K562 (cell line): ENCODE data around the gene DPCD. TPM values are rescaled to one million over a fixed set of nuclear protein-coding genes. Genes with fewer than 3 reads are reported as not detected.

Experiments
- ATAC-seq: fragments of 200-7000 bp; cut with Tn5 transposase; 3 replicates; pipeline ENCODE4 v1.9.1; 2020; ENCODE audit warnings: moderate library complexity
- BruUV-seq: library from RNA; stranded (reverse); fragments of 400-500 nt; replicated peaks from 2 replicates; lab custom pipeline; 2021; lab: Mats Ljungman, UMichigan
- CTCF ChIA-PET: fragments of 300-600 bp; formaldehyde crosslinking; extraction: SDS; loops from one replicate; lab custom pipeline; 2021; ENCODE audit warnings: low intra/inter-chr PET ratio; lab: Yijun Ruan, JAX
- POLR2A ChIA-PET: fragments of 300-600, 350-650 bp; sonication (Branson Sonifier 250); formaldehyde crosslinking; extraction: SDS; loops from one replicate; lab custom pipeline; 2021; ENCODE audit warnings: antibody characterized with exemption, inconsistent platforms; lab: Yijun Ruan, JAX
- DNase-seq, 4 experiments: peaks; one replicate each; pipeline versions ENCODE4 v3.0.0 to v3.0.0-alpha.2; 2011 to 2018; ENCODE audit warnings: low spot score in 3 of 4, mixed read lengths in 3 of 4; ENCODE audit errors: extremely low read depth in 1 of 4
- FAIRE-seq: peaks from 2 replicates; lab custom pipeline; 2011; peaks lifted over from hg19 to GRCh38; lab: Jason Lieb, UNC
- H2AFZ ChIP-seq: 2 replicates; pipeline ENCODE4 v1.6.0; 2011; ENCODE audit warnings: low read depth, low read length, control low read depth, inconsistent platforms
- H3K27ac ChIP-seq: fragments of 200-600 bp; 3 replicates; pipeline ENCODE4 v1.8.0; 2011; ENCODE audit warnings: low read depth, mild to moderate bottlenecking, control low read depth, inconsistent platforms, low read length, moderate library complexity, mixed read lengths; ENCODE audit errors: extremely low read depth
- H3K27me3 ChIP-seq, 2 experiments: fragments of 300-600 bp in 1 of 2; 2 replicates in 1 of 2; 3 replicates in 1 of 2; pipeline versions ENCODE4 v1.6.0 to v1.8.0; 2011; ENCODE audit warnings: inconsistent platforms in 2 of 2, low read length in 2 of 2, mild to moderate bottlenecking in 1 of 2, mixed read lengths in 1 of 2, moderate library complexity in 1 of 2; ENCODE audit not compliant: control insufficient read depth in 2 of 2, insufficient read depth in 2 of 2
- H3K36me3 ChIP-seq: fragments of 300-600 bp; 3 replicates; pipeline ENCODE4 v1.8.0; 2011; ENCODE audit warnings: mild to moderate bottlenecking, low read length, inconsistent platforms; ENCODE audit not compliant: control insufficient read depth, insufficient read depth
- H3K4me1 ChIP-seq, 2 experiments: fragments of 200-600 bp in 1 of 2; replicated peaks in 1 of 2; 2 replicates in 1 of 2; 3 replicates in 1 of 2; pipeline versions ENCODE4 v1.5.1 to v1.8.0; 2011; ENCODE audit warnings: inconsistent platforms in 2 of 2, low read length in 2 of 2, mild to moderate bottlenecking in 1 of 2, mixed read lengths in 1 of 2, moderate library complexity in 1 of 2; ENCODE audit not compliant: control insufficient read depth in 2 of 2, insufficient read depth in 2 of 2
- H3K4me2 ChIP-seq: 2 replicates; pipeline ENCODE4 v1.6.1; 2011; ENCODE audit warnings: low read length, control low read depth, inconsistent platforms, mixed read lengths; ENCODE audit not compliant: insufficient read depth
- H3K4me3 ChIP-seq: fragments of 200-600 bp; sonication (generic), shearing (Covaris generic); 2 replicates; pipeline ENCODE4 v1.5.1; 2016; ENCODE audit warnings: control low read depth, inconsistent platforms
- H3K79me2 ChIP-seq: fragments of 200-600 bp; 3 replicates; pipeline ENCODE4 v1.8.0; 2011; ENCODE audit warnings: low read length, inconsistent platforms; ENCODE audit not compliant: control insufficient read depth, insufficient read depth
- H3K9ac ChIP-seq, 2 experiments: 2 replicates each; pipeline versions ENCODE4 v1.6.0 to v1.6.1; 2011; ENCODE audit warnings: low read depth in 2 of 2, low read length in 2 of 2, control low read depth in 1 of 2, inconsistent platforms in 1 of 2, mild to moderate bottlenecking in 1 of 2, mixed read lengths in 1 of 2; ENCODE audit not compliant: insufficient read depth in 1 of 2
- H3K9me1 ChIP-seq: one replicate; pipeline ENCODE4 v1.6.0; 2011; ENCODE audit warnings: inconsistent platforms, mild to moderate bottlenecking, low read length, moderate library complexity; ENCODE audit not compliant: control insufficient read depth, insufficient read depth
- H3K9me3 ChIP-seq: replicated peaks from 2 replicates; pipeline ENCODE4 v1.5.1; 2011; ENCODE audit warnings: low read depth, low read length, inconsistent platforms; ENCODE audit not compliant: control insufficient read depth, insufficient read depth
- H4K20me1 ChIP-seq: replicated peaks from 2 replicates; pipeline ENCODE4 v1.6.1; 2011; ENCODE audit warnings: low read length, inconsistent platforms, mixed read lengths; ENCODE audit not compliant: control insufficient read depth, insufficient read depth
- BRCA1 ChIP-seq, 2 experiments: fragments of 450-650 bp in 1 of 2; sonication (generic) in 1 of 2; formaldehyde crosslinking in 1 of 2; IDR thresholded peaks; 2 replicates each; pipeline versions ENCODE4 v1.5.0 to v1.6.1; 2017 to 2020; ENCODE audit warnings: mild to moderate bottlenecking in 1 of 2, missing genetic modification reagents in 1 of 2
- FOXK2 ChIP-seq, 2 experiments: fragments of 450-650 bp; IDR thresholded peaks in 1 of 2; conservative IDR thresholded peaks in 1 of 2; 2 replicates each; pipeline ENCODE4 v1.6.1; 2016; ENCODE audit warnings: low read depth in 2 of 2, mild to moderate bottlenecking in 1 of 2
- FOXM1 ChIP-seq, 2 experiments: fragments of 450-650 bp in 1 of 2; sonication (generic) in 1 of 2; formaldehyde crosslinking in 1 of 2; IDR thresholded peaks; 2 replicates each; pipeline versions ENCODE4 v1.6.1 to v1.9.0; 2017 to 2022; ENCODE audit warnings: low read depth in 2 of 2, mild to moderate bottlenecking in 2 of 2, missing genetic modification reagents in 1 of 2, moderate library complexity in 1 of 2
- SMARCC2 ChIP-seq: fragments of 450-650 bp; IDR thresholded peaks from 2 replicates; pipeline ENCODE4 v1.6.1; 2017; ENCODE audit warnings: antibody characterized with exemption, moderate library complexity, mild to moderate bottlenecking, low read depth
- ZNF316 ChIP-seq: fragments of 450-650 bp; IDR thresholded peaks from 2 replicates; pipeline ENCODE4 v1.6.1; 2016
- ZNF507 ChIP-seq: conservative IDR thresholded peaks from 2 replicates; pipeline ENCODE4 v1.6.1; 2017; ENCODE audit warnings: missing genetic modification characterization, missing compliant biosample characterization
- WGBS: fragments of 100-300 bp; shearing (Covaris generic); methylation state at CpG from one replicate; pipeline ENCODE4 v1.1.6; 2016; ENCODE audit warnings: low coverage, mixed read lengths; ENCODE audit not compliant: insufficient coverage; ENCODE audit errors: missing lambda C conversion rate; 5-methylcytosine and 5-hydroxymethylcytosine counted together
- in situ Hi-C: fragments of 300-500 bp; cut with MboI; formaldehyde crosslinking; loops from 4 replicates; pipeline ENCODE4 v1.15.0; 2018; ENCODE audit warnings: inconsistent platforms, mixed read lengths
- intact Hi-C: fragments of 100-400 bp; cut with micrococcal nuclease; formaldehyde crosslinking; loops from 2 replicates; pipeline ENCODE4 v1.14.2; 2022
- polyA plus RNA-seq, 8 experiments: library from polyadenylated mRNA; depleted of rRNA in 4 of 8; stranded (reverse) in 5 of 8; unstranded in 3 of 8; fragments of >200 nt; fragmentation: Nextera tagmentation in 2 of 8; fragmentation: Illumina TruSeq in 1 of 8; extraction: Ambion mirVana in 2 of 8; extraction: Trizol in 1 of 8; gene quantifications; 2 replicates each; pipeline versions ENCODE4 v1.2.1 to v1.2.3, GENCODE V29; 2011 to 2014; ENCODE audit warnings: inconsistent platforms in 1 of 8, missing spikeins in 1 of 8
- total RNA-seq, 7 experiments: library from RNA; depleted of rRNA in 6 of 7; stranded (reverse); fragments of >200 nt in 6 of 7; fragmentation: Illumina TruSeq in 2 of 7; extraction: Trizol in 2 of 7; gene quantifications; 2 replicates each; pipeline versions ENCODE4 v1.2.1 to v1.2.3, GENCODE V29; 2011 to 2021; ENCODE audit warnings: low replicate concordance in 1 of 7
- TF ChIP-seq, protein P1 (sequence below): IDR thresholded peaks from 2 replicates; pipeline ENCODE4 v1.6.1; 2016; ENCODE audit warnings: missing genetic modification characterization, missing compliant biosample characterization
- TF ChIP-seq, protein P2 (sequence below): IDR thresholded peaks from 2 replicates; pipeline ENCODE4 v1.6.1; 2014; ENCODE audit warnings: antibody characterized with exemption

Gene DPCD
- total and polyA plus RNA-seq, 9 of the 15 experiments (the other 6 are each of a cell fraction or from before 2014, with no cell fraction given), result 12.1 to 45.2 (median 20.0) TPM

DNA sequence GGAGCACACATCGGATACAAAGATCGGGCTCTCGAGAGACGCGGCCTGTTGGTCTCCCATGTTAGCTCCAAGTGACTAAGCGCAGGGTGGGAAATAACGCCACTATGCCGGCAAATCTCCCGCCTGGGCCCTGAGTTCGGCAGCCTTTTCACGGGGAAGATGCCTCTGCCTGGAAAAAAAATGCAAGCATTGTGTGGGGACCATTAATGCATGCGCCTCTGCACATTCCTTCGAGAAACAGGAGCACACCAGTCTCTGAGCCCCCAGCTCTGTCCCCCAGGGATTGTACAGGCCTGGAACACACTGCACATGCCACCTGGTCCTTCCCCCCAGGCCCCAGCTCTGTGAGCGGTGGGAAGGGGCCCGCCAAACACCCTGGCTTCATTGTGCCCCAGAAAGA, 62.7 kb downstream of the DPCD start:
- H3K27ac ChIP-seq, result no peak overlapping the region
- no peak for FAIRE-seq
- no peak overlapping the region for H2AFZ ChIP-seq
- no peaks in the 10 kb centered on the region for H3K27me3 ChIP-seq
- no TSS peak for BruUV-seq
- in situ Hi-C loops, result no loop called here
- no peaks in the 10 kb centered on the region for H3K79me2 ChIP-seq
- no peak for ATAC-seq
- intact Hi-C loops, result no loop called here
- H3K36me3 ChIP-seq, result no peaks in the 10 kb centered on the region
- ChIA-PET CTCF (no interaction called here), POLR2A (interaction anchor here (0.7 kb wide), 1 partner anchor 785 kb away, joined by 3 read pairs; no protein-coding TSS in a partner anchor)
- H3K4me1 ChIP-seq, result no peaks in the 10 kb centered on the region; a peak in 1 of 5 replicates
- no peak for TF ChIP-seq ZNF507 (tag)
- TF ChIP-seq FOXK2 (conservative IDR thresholded peaks at IDR 0.05 in 1 of 2, IDR thresholded peaks at IDR 0.05 in 1 of 2; ENCODE audit: low read depth in 2 of 2), result no peak
- TF ChIP-seq BRCA1 (IDR thresholded peaks at IDR 0.05), result no peak
- no peak for TF ChIP-seq BRCA1 (CRISPR knock-in tag; IDR thresholded peaks at IDR 0.05)
- TF ChIP-seq, protein P1, sequence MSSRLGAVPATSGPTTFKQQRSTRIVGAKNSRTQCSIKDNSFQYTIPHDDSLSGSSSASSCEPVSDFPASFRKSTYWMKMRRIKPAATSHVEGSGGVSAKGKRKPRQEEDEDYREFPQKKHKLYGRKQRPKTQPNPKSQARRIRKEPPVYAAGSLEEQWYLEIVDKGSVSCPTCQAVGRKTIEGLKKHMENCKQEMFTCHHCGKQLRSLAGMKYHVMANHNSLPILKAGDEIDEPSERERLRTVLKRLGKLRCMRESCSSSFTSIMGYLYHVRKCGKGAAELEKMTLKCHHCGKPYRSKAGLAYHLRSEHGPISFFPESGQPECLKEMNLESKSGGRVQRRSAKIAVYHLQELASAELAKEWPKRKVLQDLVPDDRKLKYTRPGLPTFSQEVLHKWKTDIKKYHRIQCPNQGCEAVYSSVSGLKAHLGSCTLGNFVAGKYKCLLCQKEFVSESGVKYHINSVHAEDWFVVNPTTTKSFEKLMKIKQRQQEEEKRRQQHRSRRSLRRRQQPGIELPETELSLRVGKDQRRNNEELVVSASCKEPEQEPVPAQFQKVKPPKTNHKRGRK (tag), result no peak
- no peak for TF ChIP-seq FOXM1 (IDR thresholded peaks at IDR 0.05; ENCODE audit: low read depth)
- TF ChIP-seq FOXM1 (CRISPR knock-in tag; IDR thresholded peaks at IDR 0.05; ENCODE audit: low read depth), result no peak
- TF ChIP-seq ZNF316, result no peak
- no peak for TF ChIP-seq SMARCC2
- TF ChIP-seq, protein P2, sequence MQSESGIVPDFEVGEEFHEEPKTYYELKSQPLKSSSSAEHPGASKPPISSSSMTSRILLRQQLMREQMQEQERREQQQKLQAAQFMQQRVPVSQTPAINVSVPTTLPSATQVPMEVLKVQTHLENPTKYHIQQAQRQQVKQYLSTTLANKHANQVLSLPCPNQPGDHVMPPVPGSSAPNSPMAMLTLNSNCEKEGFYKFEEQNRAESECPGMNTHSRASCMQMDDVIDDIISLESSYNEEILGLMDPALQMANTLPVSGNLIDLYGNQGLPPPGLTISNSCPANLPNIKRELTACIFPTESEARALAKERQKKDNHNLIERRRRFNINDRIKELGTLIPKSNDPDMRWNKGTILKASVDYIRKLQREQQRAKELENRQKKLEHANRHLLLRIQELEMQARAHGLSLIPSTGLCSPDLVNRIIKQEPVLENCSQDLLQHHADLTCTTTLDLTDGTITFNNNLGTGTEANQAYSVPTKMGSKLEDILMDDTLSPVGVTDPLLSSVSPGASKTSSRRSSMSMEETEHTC, result no peak
- no peaks in the 10 kb centered on the region for H3K9me1 ChIP-seq
- H3K4me3 ChIP-seq, result no peak overlapping the region
- no peaks in the 10 kb centered on the region for H3K9me3 ChIP-seq
- H3K9ac ChIP-seq, result no peak overlapping the region
- no peak overlapping the region for H3K4me2 ChIP-seq
- H4K20me1 ChIP-seq, result no peaks in the 10 kb centered on the region
- WGBS, result 59% methylated on average over 9 of the region's 15 CpGs
- DNase-seq, result no peak
